Right hindlimb (tissue), 1 donor: ENCODE measurements around the gene PLD3.

Experiments
- DNase-seq: peaks from one replicate; pipeline ENCODE4 v3.0.0-alpha.2; 2018

PLD3 gene, protein sequence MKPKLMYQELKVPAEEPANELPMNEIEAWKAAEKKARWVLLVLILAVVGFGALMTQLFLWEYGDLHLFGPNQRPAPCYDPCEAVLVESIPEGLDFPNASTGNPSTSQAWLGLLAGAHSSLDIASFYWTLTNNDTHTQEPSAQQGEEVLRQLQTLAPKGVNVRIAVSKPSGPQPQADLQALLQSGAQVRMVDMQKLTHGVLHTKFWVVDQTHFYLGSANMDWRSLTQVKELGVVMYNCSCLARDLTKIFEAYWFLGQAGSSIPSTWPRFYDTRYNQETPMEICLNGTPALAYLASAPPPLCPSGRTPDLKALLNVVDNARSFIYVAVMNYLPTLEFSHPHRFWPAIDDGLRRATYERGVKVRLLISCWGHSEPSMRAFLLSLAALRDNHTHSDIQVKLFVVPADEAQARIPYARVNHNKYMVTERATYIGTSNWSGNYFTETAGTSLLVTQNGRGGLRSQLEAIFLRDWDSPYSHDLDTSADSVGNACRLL

DNA sequence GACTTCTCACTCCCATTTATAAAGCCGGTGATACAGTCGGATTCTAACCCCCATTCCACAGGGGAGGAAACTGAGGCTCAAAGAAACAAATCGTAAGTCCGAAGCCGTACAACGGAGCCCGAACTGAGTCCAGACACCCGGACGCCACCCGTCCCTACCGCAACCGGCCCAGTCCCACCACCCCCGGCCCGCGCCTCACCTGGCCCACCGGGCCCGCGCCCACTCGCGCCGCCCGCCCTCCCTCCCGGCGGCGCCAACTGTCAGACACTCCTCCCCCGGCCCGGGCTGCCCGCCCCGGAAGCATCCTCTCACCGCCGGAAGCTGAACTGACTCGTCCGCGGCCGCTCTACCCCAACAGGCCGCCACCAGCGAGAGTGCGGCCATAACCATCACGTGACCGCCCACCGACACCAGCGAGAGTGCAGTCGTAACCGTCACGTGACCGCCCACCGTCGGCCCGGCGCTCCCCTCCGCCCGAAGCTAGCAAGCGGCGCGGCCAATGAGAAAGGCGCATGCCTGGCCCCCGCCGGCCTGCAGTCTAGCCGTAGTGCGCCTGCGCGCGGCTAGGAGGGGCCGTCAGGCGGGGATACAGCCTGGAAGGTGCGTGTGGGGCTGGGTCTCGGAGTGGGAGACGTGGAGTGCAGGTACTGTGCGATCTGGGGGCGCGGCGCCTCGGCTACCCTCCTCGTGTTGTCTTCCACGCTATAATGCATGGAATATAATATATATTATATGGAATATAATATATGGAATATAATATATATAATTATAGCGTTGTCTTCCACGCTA lies at the start of gene PLD3, which contains the start of gene C19orf47:
Gene PLD3 (plus strand): TSS at position 571 of the 789 bp plus-strand sequence. CDS start 17,789 bp downstream, outside the sequence.
Gene C19orf47 (minus strand): TSS at position 273 of the 789 bp plus-strand sequence. CDS start 6,540 bp downstream, outside the sequence.
- DNase-seq: peak; percentile 100

GRCh38 chr19:40300668-40301067 lies 47.8 kb upstream of the PLD3 start:
- no peak for DNase-seq

- no peak for DNase-seq
Measured at GRCh38 chr19:40302224-40303011, 46.1 kb upstream of the PLD3 start.

GRCh38 chr19:40303765-40304164 lies 44.7 kb upstream of the PLD3 start:
- DNase-seq: no peak

- no peak for DNase-seq
Measured at GRCh38 chr19:40304306-40304705, 44.2 kb upstream of the PLD3 start.

GRCh38 chr19:40305403-40305802 lies 43.1 kb upstream of the PLD3 start:
- peak; percentile 85 for DNase-seq

DNA sequence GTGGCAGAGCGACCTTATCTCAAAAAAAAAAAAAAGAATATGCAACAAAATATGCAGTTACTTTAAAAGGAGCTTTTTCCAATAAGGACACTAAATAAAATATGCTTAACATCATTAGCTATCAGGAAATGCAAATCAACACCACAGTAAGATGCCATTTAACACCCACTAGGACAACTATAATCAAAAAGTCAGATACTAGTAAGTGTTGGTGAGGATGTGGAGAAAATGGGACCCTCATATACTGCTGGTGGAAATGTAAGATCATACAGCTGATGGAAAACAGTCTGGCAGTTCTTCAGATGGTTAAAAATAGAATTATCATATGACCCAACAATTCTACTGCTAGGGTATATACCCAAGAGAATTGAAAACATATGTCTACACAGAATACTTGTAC lies 38.8 kb upstream of the PLD3 start:
- DNase-seq: no peak

- DNase-seq: no peak
Measured at GRCh38 chr19:40312533-40312932, 36.0 kb upstream of the PLD3 start.

GRCh38 chr19:40313229-40313983 lies 35.1 kb upstream of the PLD3 start:
- DNase-seq: no peak

GRCh38 chr19:40314656-40315055 lies 33.8 kb upstream of the PLD3 start:
- no peak for DNase-seq

GRCh38 chr19:40315812-40316470 lies 32.6 kb upstream of the PLD3 start:
- no peak for DNase-seq

DNA sequence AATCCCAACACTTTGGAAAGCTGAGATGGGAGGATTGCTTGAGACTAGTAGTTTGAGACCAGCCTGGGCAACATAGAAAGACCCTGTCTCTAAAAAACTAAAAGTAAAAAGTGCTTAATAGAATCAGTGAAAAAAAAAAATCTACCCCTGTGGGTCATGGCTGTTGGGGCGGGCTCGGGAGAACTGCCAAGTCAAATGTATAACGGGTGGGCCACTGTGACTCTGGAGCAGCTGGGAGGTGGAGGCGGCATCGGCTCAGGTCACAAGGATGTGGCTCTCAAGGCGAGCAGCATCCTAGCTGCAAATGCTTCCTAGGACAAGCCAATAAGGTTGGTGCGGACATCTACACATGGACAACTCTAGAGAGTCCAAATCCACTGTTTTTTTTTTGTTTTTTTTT lies 31.2 kb upstream of the PLD3 start:
- DNase-seq: no peak

GRCh38 chr19:40320558-40320935 lies 27.9 kb upstream of the PLD3 start:
- no peak for DNase-seq

GRCh38 chr19:40321076-40321475 lies 27.4 kb upstream of the PLD3 start:
- DNase-seq: no peak

DNA sequence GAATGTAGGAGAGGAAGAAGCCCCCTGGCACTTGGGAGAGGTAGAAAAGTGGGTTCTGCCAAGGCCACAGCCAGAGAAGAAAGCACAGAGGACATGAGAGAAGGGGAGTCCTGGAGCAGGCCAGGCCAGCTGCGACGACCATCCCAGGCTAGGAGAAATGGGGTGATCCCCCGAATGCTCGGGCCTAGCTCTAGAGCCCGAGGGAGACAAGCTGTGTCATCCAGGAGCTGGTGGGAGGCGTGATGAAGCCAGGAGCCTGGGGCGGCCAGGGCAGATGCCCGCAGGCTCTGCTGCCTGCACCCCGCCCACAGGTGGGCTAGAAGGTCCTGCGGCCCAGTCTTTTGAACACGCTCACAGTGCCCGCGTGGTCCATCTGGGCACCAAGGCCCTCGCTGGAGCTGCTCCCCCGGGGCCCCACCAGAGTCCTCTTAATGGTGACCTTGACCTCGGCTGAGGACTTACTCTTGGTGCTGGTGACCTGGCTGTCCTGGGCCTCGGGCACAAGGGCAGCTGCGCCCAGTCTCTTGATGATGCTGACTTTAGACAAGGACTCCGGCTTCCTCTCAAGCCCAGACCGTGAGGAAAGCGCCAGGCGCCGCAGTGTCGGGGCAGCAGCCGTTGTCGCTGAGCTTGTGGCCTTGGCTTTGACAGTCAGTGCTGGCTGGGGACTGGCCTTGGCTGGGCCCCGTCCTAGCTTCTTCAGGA lies 26.8 kb upstream of the PLD3 start:
- no peak for DNase-seq

DNA sequence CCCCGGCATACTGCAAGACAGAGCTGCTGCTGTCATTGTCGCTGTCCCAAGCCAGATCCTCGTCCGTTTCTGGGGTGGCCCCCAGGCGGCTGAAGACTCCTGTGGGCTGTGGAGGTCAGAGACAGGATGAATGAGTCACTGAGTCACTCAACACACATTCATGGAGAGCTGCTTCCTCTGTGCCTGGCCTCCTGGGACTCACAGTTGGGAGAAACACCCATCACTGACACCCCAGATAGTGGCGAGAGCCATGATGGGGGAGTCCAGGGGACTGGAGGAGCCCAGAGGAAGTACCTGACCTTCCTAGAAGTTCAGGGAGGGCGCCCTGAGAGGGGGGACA lies 26.3 kb upstream of the PLD3 start:
- DNase-seq: no peak

GRCh38 chr19:40322951-40323615 lies 25.4 kb upstream of the PLD3 start:
- no peak for DNase-seq

- DNase-seq: no peak
Measured at GRCh38 chr19:40323705-40324104, 24.8 kb upstream of the PLD3 start.

GRCh38 chr19:40326201-40326600 lies 22.3 kb upstream of the PLD3 start:
- DNase-seq: no peak

DNA sequence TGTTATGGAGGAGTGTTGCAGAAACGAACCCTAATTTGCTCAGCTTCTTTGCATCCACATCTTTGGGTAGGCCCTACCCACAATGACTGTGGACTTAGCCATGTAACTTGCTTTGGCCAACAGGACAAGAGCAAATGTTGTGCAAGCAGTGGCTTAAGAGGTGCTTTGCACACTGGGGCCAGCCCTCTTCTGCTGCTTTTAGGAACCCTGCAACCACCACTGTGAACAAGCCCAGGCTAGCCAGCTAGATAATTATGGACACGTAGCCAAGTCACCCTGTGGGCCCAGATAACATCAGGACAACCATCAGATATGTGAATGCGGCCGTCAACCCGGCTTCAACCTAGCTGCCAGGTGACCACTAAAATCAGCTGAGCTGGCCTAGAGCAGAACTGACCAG lies 17.4 kb upstream of the PLD3 start:
- no peak for DNase-seq

DNA sequence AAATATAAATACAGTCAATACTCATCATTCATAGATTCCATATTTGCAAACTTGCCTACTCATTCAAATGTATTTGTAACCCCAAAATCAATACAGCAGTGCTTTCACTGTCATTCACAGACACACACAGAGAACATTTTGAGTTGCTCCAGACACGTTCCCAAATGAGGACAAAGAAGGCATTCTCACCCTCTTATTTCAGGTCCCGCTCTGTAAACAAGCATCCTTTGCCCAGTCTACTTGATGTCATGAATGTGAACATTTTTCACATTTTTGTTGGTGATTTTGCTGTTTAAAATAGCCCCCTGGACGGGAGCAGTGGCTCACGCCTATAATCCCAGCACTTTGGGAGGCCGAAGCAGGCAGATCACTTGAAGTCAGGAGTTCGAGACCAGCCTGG lies 15.8 kb upstream of the PLD3 start:
- DNase-seq: no peak
